NCI-H2196 (cell line): ENCODE results near the gene SMTN.
"Not testable (repeated sequence)": the region's sequence is repeated elsewhere in the genome, so short reads cannot be mapped to it uniquely, and the experiment has no call there.

Source experiments
- DNase-seq: peaks from one replicate; lab custom pipeline; 2025; ENCODE audit not compliant: unreplicated experiment; lab: John Stamatoyannopoulos, UW

Gene SMTN

GRCh38 chr22:31103111-31103510 is 22.0 kb downstream of the SMTN start:
- DNase-seq, result no peak

DNA sequence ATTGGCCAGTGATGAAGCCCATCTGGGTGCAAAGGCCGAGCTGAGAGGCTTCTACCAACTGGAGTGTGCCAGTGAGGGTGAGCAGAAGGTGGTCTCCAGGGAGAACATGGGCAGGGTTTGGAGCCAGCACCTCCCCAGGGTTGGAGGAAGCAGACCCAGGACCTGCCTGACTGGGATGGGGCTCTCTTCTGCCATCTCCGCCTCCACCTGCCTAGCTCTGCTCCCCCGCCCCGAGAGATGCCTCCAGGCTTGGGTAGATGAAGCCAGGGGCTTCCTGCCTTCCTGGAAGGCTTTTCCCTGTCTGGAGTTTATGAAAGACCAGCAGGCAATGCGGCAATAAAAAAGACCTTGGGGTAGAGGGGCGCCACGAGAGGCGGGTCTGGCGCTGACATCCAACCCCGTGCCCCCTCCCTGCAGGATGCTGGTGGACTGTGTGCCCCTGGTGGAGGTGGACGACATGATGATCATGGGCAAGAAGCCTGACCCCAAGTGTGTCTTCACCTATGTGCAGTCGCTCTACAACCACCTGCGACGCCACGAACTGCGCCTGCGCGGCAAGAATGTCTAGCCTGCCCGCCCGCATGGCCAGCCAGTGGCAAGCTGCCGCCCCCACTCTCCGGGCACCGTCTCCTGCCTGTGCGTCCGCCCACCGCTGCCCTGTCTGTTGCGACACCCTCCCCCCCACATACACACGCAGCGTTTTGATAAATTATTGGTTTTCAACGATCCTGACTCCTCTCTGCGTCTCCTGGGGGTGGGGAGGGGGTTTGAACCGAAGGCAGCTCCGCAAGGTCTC is 23.0 kb downstream of the SMTN start:
- DNase-seq, result no peak

GRCh38 chr22:31104869-31105268 is 23.8 kb downstream of the SMTN start:
- no peak for DNase-seq

- no peak for DNase-seq
Measured at GRCh38 chr22:31105282-31105929, 24.3 kb downstream of the SMTN start.

DNA sequence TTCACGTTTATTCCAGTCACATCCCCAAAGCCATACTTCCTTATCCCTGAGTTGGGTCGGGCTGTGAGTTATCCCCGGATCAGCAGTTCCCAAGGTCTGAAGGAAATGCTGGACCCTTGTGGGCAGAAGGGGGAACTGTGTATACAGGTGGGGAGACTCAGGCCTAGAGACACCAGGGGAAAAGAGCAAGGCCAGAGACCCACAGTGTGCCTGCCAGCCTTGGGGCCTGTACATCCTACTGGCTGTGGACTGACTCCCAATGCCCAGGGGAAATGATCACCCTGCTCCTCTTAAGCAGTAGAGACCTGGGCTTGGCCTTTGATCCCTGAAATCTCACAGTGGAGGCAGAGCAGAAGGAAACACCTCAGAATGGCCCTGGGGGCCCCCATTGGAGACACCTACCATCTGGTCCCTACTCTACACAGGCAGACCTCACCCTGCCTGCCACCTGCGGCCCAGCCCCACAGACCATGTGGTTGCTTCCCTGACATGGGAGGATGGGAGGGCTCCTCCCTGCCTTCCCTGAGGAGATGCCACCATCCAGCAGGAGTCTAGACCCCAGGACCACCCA is 25.0 kb downstream of the SMTN start:
- DNase-seq, result no peak

DNA sequence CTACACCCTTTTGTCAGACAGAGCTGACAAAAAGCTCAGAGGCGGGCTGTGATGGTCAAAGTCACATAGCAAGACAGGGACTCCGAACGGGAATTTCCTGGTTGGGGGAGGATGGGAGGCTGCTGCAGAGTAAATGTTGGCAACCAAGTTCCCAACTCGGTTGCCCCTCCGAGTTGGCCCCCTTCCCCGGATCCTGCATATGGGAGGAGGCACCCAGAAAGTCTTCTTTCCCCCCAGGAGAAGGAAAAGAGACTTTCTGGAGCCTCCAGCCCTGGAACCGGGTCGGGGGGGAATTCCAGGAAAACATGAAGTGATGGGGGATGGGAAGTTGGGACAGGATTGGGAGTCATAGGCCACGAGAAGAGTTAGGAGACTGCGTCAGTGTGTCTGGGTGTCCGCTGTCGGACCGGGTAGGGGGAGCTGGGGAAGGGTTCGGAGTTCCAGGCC is 25.6 kb downstream of the SMTN start:
- no peak for DNase-seq

DNA sequence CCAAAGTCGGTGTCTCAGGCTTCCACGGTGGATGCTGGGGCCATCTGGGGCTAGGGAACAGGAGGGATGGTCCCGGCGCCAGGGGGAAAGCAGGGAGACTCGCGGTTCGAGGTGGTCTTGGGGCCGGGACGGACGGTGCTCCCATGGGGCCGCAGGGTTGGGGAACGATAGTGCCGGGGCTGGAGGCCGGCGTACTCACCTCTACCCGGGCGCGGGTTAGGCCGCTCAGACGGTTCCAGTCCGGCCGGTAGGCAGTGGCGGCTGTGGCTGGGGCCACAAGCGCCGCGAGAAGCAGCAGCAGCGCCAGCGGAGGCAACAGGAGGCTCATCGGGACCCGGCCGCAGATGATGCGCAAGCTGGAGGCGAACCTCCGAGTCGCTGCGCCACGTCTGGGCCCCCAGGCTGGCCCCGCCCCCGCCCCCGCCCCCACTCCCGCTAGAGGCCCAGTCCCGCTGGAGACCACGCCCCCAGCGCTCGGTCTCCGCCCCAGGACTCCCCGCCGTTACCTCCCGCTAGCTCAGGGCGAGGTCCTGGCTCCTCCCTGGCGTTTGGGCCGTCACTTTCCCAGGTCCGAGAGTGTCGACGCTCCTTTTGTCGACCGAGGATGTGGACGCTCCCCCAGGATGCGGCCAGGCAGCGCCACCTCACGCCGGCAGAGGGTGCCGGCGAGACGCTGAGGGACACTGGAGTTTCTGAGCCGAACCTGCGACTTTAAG is 26.2 kb downstream of the SMTN start, which contains the start of gene SELENOM:
Gene SELENOM (minus strand): TSS at position 391 of the 716 bp plus-strand sequence. CDS start 63 bp downstream, at position 328.
- peak; percentile 92 for DNase-seq

DNA sequence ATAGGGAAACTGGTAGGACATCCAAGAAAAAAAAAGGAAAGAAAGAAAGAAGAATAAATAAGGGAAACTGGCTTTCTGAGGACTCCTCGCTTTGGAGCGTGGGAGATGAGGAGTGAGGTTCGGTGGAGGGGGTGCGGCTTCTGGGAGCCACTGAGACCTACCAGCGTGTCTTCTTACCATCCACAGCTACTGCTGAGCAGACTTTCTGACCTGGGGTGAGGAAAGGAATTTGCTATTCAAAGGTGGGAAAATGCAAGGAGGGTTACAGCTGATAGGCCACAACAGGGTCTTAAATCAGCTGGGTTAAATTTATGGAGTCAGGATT is 26.7 kb downstream of the SMTN start:
- DNase-seq, result no peak

- not testable (repeated sequence) for DNase-seq
Measured at GRCh38 chr22:31112547-31113091, 31.5 kb downstream of the SMTN start.

DNA sequence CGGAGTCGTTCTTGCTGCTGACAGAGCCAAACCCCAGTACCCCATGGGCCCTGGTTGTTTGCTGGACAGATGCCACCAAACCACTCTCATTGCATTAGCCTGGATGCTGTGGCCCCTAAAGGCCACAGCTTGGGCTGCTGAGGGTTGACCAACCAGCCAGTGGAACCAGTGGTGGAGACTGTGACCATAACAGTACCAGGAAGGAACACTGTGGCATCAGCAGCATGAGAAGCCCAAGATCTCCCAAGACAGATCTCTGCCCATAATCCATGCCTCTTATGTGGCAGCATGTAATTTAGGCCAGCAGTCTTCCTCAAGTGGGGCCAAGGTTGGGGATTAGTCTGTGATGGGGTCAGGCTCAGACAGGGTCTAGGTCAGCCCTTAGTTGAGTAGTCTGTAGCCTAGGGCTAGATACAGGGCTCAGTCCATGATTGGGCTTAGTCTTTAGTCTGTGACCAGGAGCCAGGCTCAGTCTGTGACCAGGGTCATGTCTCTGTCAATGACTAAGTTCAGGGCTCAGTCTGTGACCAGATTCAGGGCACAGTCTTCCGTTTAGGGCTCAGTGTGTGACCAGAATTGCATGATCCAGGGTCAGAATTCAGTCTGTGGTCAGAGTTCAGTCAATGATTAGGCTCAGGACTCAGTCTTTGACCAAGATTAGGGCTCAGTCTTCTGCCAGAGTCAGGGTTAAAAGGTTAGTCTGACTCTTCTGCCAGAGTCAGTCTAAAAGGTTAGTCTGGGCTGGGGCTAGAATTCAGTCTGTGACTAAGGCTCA is 37.1 kb downstream of the SMTN start:
- no peak for DNase-seq

DNA sequence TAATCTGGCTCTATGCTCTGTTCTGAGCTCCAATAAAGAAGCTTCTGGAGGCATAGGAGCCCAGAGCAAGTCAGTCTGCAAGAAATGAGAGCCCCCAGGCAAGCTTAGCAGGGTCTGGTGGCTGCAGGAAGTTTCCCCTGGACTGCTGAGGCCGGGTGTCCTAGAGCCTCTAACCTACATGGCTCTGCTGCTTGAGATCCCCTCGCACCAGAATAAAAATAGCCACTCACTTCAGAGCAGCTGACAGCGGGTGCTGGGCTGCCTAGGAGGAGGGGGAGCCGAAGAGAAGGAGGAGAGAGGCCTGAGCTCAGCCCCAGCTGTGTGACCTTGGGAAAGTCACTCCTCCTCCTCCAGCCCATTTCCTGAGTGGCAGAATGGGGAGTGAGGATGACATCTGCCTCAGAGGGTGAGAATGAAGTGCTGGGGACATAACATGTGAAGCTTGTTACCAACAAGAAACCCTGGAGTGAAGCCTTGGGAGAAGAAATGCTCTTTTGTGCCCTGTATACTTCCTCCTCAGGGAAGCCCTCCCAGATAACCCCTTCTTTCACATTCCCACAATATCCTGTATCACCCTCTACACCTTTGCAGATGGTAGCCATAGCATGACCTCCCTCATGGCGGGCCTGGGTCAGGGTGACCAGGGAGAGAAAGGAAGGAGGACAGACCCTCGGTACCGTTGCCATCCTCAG is 38.1 kb downstream of the SMTN start:
- DNase-seq, result no peak

DNA sequence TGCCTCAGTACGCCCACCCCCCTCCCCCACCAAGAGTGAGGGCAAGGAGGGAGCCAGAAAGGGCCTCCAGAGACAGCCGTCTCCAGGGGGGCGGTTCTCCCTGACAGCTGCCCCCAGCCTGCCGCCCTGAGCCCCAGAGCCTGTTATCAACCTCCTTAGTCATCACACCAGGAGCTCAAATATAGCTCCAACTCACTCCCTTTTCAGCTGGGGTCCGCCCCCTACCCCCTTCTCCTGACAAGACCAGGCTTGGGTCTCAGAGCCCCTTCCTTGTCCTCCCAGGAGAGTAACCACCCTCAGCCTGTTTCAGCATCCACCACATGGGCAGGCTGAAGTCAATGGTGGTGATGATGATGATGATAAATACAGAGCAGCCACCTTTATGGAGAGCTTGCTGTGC is 39.1 kb downstream of the SMTN start:
- no peak for DNase-seq

DNA sequence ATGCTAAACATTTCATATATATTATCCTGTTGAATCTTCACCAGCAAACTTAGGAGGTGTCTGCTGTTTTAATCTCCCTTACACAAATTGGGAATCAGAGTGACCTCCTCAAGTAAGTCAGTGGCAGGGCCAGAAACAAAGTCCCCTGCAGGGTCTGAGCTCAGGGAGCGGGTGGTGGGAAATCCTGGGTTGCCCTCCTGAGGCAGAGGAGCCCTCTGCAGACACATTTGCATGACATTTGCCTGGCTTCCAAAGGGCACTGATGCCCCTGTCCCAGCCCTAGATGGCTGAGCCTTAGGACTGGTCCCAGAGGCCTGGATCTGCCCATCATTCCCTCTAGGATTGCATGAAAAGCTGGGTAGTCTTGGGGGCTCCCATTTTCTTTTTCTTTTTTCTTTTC is 39.5 kb downstream of the SMTN start:
- no peak for DNase-seq

GRCh38 chr22:31121403-31121802 is 40.3 kb downstream of the SMTN start:
- DNase-seq, result no peak

DNA sequence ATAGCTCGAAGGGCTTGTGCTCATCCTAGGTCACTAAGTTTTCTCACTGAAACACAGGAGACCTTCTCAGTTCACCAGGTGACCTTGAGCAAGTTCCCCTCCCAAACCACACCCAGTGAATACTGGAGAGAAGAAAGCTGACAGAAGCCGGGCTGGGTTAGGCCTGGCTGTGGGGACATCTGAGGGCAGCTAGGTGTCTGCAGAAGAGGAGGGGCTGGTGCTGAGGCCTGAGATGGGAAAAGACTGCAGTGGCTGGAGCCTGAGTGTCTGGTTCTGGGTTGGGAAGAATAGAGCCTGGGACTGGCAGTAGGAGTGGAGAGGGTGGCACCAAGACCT is 41.0 kb downstream of the SMTN start:
- no peak for DNase-seq

- DNase-seq, result peak; percentile 88
Measured at GRCh38 chr22:31122532-31123291, 41.6 kb downstream of the SMTN start, which contains the start of gene INPP5J. Gene INPP5J (plus strand): TSS chr22:31122966. CDS start chr22:31123015, 49 bp downstream.

- DNase-seq, result no peak
Measured at GRCh38 chr22:31123292-31123602, 42.1 kb downstream of the SMTN start.

DNA sequence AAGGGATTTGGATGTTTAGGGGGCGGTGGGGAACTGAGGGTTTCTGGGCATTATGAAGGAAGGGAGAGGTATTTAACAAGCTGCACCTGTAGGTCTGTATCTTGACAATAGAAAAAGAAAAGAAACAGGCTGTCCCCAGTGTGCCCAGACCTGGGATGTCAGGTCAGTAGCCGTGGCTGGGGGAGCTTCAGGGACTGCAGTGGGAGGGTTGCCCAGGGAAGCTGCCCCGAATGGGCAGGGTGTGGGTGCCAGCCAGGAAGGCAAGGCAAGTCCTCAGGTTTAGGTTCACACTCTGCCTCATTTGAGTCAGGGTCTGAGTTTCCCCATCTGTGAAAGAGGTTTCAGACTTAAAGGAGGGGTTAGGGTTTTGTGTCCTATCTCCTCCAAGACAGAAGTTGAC is 43.2 kb downstream of the SMTN start:
- no peak for DNase-seq

GRCh38 chr22:31124811-31125465 is 43.8 kb downstream of the SMTN start:
- no peak for DNase-seq
